ENCODE results near the gene NAALADL2.

DNA sequence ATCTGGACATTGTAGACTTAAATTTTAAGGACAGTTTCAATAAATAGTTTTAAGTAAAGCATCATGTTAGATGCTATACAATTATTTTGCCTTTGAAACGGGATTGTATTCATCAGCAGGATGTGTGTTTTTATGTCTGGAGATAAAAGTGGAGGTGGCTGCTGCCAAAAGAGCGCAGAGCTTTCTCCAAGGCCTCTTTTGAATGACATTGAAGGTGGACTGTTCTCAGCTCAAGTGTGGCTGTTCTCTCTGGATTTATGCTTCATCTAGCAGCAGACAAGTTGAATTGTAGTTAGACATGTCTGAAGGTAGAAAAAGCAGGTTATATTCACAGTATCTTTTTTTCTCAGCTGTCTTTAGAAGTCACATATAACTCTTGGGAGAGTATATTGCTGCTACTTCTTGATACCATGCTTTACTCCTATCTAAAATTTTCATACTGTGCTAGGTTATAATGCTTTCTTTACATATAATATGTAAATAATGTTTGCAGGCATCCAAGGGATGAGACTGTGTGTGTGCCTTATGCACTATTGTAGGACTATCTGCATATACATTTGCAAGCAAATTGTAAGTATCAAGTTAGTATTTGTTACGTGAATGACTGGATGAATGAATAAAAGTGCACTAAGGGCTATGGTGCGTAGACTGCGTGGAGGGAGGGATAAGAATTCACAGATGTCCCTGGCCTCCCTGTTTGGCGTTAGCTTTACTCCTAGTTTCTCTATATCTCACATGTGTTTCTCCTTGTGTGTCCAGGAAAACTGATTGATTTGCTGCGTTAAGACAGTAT, 340.1 kb downstream of the NAALADL2 start:
- TF ChIP-seq, protein P1, sequence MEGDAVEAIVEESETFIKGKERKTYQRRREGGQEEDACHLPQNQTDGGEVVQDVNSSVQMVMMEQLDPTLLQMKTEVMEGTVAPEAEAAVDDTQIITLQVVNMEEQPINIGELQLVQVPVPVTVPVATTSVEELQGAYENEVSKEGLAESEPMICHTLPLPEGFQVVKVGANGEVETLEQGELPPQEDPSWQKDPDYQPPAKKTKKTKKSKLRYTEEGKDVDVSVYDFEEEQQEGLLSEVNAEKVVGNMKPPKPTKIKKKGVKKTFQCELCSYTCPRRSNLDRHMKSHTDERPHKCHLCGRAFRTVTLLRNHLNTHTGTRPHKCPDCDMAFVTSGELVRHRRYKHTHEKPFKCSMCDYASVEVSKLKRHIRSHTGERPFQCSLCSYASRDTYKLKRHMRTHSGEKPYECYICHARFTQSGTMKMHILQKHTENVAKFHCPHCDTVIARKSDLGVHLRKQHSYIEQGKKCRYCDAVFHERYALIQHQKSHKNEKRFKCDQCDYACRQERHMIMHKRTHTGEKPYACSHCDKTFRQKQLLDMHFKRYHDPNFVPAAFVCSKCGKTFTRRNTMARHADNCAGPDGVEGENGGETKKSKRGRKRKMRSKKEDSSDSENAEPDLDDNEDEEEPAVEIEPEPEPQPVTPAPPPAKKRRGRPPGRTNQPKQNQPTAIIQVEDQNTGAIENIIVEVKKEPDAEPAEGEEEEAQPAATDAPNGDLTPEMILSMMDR (IDR thresholded peaks at IDR 0.05) = no peak
- TF ChIP-seq POLR2A (IDR thresholded peaks at IDR 0.05) (no peak), EP300 (IDR thresholded peaks at IDR 0.05) (no peak), POLR2AphosphoS5 (IDR thresholded peaks at IDR 0.05) (no peak)

Data from upper lobe of left lung (tissue), 4 donors.